Mucosa of descending colon (tissue), 3 donors: ENCODE data around the gene GSTO1. TPM values are rescaled to one million over a fixed set of nuclear protein-coding genes. Genes with fewer than 3 reads are reported as not detected.
A peak's percentile ranks its signal among the peaks of the same experiment; 100 is the strongest.

Source experiments
- ATAC-seq: fragments of 200-7000 bp; cut with Tn5 transposase; one replicate; pipeline ENCODE4 v1.9.1; 2020; ENCODE audit warnings: mild to moderate bottlenecking, moderate library complexity
- DNase-seq, 3 donors: peaks; one replicate each; pipeline ENCODE4 v3.0.0-alpha.2; 2020
- H3K36me3 ChIP-seq: fragments of 200-600 bp; one replicate; pipeline ENCODE4 v1.8.0; 2021; ENCODE audit warnings: low read depth, mild to moderate bottlenecking
- H3K4me1 ChIP-seq: fragments of 200-600 bp; one replicate; pipeline ENCODE4 v1.8.0; 2021; ENCODE audit warnings: low read depth, mild to moderate bottlenecking
- H3K4me3 ChIP-seq: fragments of 200-600 bp; one replicate; pipeline ENCODE4 v1.8.0; 2021; ENCODE audit warnings: mild to moderate bottlenecking
- H3K9me3 ChIP-seq: fragments of 200-600 bp; one replicate; pipeline ENCODE4 v1.8.0; 2021; ENCODE audit warnings: mild to moderate bottlenecking
- intact Hi-C, 2 donors: fragments of 100-400 bp; cut with DNase I in 1 of 2; cut with micrococcal nuclease in 1 of 2; formaldehyde crosslinking; loops; one replicate each; pipeline versions ENCODE4 v1.11.0 to v1.11.1; 2022; cut with DNase I, micrococcal nuclease
- total RNA-seq, 3 donors: library from RNA; stranded (reverse); fragmentation: NEBNext Ultra II Directional in 2 of 3; extraction: Animal tissue kit (Norgen Biotek cat#: 25700) in 2 of 3; gene quantifications; one replicate each; pipeline versions ENCODE4 v1.2.1 to v1.2.4, GENCODE V29; 2021 to 2023
- TF ChIP-seq, protein P1 (sequence below): fragments of 200-600 bp; IDR thresholded peaks from one replicate; pipeline ENCODE4 v1.8.0; 2022; ENCODE audit warnings: antibody characterized with exemption, mild to moderate bottlenecking
- donor health status: DM: no; HTN: no; CAD: no; lungs with moderate emphysema.
- donor health status: DM: no; HTN: no; CAD: no.
- donor health status: DM: no; HTN: yes; CAD: no.

Gene GSTO1
- total RNA-seq, 3 donors from 2014 or later: 60.1 to 73.9 (median 62.9) TPM

DNA sequence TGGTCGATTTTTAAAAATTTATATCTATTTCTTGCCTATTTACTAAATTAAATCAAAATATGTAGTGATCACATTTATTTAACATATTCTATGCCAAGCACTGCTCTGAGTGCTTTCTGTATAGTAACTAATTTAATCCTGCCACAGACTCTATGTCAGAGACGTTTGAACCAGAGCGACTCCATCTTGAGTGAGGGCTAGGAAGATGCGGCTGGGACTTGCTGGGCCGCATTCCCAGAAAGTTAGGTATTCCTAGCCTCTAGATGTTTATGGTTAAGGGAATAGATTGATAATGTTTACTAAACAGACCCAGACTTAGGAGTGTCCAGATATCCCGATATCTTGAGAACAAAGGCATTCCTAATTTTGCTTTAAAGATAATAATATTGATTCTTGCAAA, 3.2 kb upstream of the GSTO1 start:
- H3K4me1 ChIP-seq: peaks cover 18% of the 10 kb centered on the region
- no peak for DNase-seq

DNA sequence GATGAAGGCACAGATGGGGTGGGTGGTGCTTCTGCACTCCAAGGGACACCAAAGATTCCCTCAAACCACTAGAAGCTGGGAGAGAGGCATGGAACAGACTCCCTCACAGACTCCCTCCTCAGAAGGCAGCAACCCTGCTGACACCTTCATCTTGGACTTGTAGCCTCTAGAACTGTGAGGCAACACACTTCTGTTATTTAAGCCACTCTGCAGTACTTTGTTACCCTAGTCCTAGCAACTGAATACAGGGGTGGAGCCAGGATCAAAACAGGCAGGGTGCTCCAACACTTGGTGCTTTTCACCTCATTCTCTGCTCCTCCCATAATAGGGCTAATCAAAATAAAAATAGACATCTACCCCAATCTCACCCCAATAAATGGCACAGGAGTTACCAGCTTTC, 2.3 kb upstream of the GSTO1 start:
- DNase-seq (no peak), ATAC-seq (no peak)
- no peaks in the 10 kb centered on the region for H3K9me3 ChIP-seq
- TF ChIP-seq, protein P1, sequence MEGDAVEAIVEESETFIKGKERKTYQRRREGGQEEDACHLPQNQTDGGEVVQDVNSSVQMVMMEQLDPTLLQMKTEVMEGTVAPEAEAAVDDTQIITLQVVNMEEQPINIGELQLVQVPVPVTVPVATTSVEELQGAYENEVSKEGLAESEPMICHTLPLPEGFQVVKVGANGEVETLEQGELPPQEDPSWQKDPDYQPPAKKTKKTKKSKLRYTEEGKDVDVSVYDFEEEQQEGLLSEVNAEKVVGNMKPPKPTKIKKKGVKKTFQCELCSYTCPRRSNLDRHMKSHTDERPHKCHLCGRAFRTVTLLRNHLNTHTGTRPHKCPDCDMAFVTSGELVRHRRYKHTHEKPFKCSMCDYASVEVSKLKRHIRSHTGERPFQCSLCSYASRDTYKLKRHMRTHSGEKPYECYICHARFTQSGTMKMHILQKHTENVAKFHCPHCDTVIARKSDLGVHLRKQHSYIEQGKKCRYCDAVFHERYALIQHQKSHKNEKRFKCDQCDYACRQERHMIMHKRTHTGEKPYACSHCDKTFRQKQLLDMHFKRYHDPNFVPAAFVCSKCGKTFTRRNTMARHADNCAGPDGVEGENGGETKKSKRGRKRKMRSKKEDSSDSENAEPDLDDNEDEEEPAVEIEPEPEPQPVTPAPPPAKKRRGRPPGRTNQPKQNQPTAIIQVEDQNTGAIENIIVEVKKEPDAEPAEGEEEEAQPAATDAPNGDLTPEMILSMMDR: no peak
- intact Hi-C loops: no loop called here
- H3K4me3 ChIP-seq: no peak overlapping the region
- H3K36me3 ChIP-seq: no peaks in the 10 kb centered on the region
- peaks cover 26% of the 10 kb centered on the region for H3K4me1 ChIP-seq

More for the DNA sequence above, 3.2 kb upstream of the GSTO1 start:
- intact Hi-C loops: no loop called here
- no peak for ATAC-seq
- Histone ChIP-seq H3K4me3 (no peak overlapping the region), H3K36me3 (no peaks in the 10 kb centered on the region), H3K9me3 (peaks cover 4% of the 10 kb centered on the region)
- TF ChIP-seq, protein P1: no peak

DNA sequence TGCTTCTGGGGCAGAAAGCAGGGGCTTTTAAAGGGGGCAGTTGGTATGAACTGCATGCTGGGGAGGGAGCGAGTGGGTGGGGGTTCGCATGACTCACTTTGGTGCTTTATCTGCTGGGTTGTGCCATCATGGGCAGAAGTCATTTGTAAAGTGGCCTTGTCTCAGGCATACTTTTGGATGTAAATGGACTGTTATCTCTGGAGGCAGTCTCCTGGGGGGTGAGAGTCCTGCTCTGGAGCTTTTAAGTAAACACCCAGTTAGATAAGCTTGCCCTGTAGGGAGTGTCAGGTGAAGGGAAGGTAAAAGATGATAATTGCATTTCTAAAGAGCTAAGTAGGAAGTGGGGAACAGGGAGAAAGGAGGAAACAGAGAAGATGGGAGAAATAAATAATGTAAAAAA, 1.6 kb upstream of the GSTO1 start:
- Histone ChIP-seq H3K4me1 (peaks cover 30% of the 10 kb centered on the region), H3K4me3 (no peak overlapping the region), H3K9me3 (no peaks in the 10 kb centered on the region), H3K36me3 (no peaks in the 10 kb centered on the region)
- DNase-seq (peak in 1 of 3 donors; percentile 27), ATAC-seq (peak; percentile 40)
- intact Hi-C loops: no loop called here
- TF ChIP-seq, protein P1: no peak

DNA sequence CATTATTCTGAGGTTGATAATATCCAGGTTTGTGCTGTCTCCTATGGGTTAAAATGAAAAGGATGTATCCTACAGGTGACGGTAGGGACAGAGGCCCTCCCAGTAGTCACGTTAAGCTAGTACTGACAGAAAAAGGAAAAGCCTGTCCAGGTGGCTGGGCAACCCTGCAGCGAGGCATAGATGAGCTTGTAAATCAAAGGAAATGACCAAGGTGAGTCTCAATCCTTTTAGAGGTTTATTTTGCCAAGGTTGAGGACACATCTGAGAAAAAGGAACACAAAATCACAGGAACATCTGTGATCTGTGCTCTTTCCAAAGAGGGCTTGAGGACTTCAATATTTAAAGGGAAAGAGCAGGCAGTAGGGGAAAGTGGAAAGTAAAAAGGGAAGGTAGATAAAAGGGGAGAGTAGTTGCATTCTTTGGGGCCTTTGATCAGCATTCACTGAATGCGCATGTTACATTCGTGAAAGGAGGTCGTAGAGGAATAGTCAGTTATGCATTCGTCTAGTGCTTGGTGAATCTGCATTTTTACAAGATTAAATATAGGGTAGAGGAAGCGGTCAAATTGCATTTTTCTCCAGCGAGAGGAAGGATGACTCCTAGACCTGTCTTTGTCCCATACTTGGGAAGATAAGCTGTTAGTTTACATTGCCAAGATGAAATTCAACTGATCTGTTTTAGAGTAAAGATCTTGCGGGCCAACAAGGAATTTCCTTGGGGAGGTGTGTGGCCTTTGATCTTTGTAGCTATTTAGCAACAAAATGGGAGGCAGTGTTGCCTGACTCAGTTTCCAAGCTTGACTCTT, 884 bp upstream of the GSTO1 start:
- intact Hi-C loops: no loop called here
- DNase-seq (no peak), ATAC-seq (no peak)
- Histone ChIP-seq H3K4me3 (no peak overlapping the region), H3K36me3 (no peaks in the 10 kb centered on the region), H3K9me3 (no peaks in the 10 kb centered on the region), H3K4me1 (peaks cover 30% of the 10 kb centered on the region)
- TF ChIP-seq, protein P1: no peak

DNA sequence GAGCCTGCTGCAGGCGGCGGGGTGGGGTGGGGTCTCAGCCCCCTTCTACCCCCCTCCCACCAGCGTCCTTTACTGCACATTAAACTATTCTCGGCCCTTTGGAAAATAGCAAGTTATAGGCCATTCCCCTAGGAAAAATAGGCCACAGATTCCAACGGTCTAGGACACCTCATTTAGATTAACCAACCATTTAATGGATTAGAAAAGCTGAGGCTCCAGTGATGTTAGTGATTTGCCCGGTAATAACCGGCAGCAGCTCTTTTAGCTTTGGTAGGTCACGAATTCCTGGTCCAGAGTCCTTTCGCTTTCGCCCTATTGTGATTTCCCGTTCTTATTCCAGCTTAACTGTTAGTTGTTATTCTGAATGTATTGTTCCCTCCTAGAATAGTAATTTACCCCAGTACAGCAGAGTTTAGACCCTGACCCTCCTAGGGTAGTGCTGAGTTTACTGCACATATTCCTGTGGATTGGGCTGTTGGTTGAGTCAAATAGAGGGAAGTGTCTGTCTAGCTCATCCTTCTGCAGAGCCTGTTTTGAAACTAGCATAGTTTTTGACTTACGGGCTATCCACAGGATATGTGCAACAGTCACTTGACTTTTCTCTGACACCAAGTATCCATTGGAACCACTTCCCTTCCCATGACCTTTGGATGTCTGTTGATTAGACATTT, 754 bp downstream of the GSTO1 start:
- H3K9me3 ChIP-seq: no peaks in the 10 kb centered on the region
- no peaks in the 10 kb centered on the region for H3K36me3 ChIP-seq
- peak overlapping the region; percentile 92 for H3K4me3 ChIP-seq
- intact Hi-C loops: no loop called here
- peaks cover 30% of the 10 kb centered on the region for H3K4me1 ChIP-seq
- TF ChIP-seq, protein P1: no peak
- DNase-seq: peak in 1 of 3 donors; percentile 57
- ATAC-seq: peak; percentile 66
